ENCODE measurements around the gene WNT1.
A peak's percentile ranks its signal among the peaks of the same experiment; 100 is the strongest.

Gene WNT1

GRCh38 chr12:48978291-48978740 lies at the start of gene WNT1:
Gene WNT1, plus strand, starts transcription at chr12:48978322. Its CDS starts 329 bp downstream, at chr12:48978651.
- no peak for DNase-seq (ENCODE audit: low spot score)

GRCh38 chr12:48929551-48929950 lies 48.6 kb upstream of the WNT1 start:
- no peak for DNase-seq (ENCODE audit: low spot score)

GRCh38 chr12:48930475-48930874 lies 47.6 kb upstream of the WNT1 start:
- no peak for DNase-seq (ENCODE audit: low spot score)

GRCh38 chr12:48932878-48933277 lies 45.2 kb upstream of the WNT1 start:
- no peak for DNase-seq (ENCODE audit: low spot score)

- peak; percentile 58 for DNase-seq (ENCODE audit: low spot score)
Observed at GRCh38 chr12:48933664-48934311, 44.3 kb upstream of the WNT1 start.

- no peak for DNase-seq (ENCODE audit: low spot score)
Observed at GRCh38 chr12:48934312-48934706, 43.8 kb upstream of the WNT1 start.

GRCh38 chr12:48936379-48936979 lies 41.6 kb upstream of the WNT1 start:
- peak; percentile 78 for DNase-seq (ENCODE audit: low spot score)

GRCh38 chr12:48937170-48937569 lies 41.0 kb upstream of the WNT1 start:
- DNase-seq (ENCODE audit: low spot score) = no peak

- DNase-seq (ENCODE audit: low spot score) = no peak
Observed at GRCh38 chr12:48938805-48939204, 39.3 kb upstream of the WNT1 start.

- DNase-seq (ENCODE audit: low spot score) = no peak
Observed at GRCh38 chr12:48940181-48940580, 37.9 kb upstream of the WNT1 start.

GRCh38 chr12:48943221-48943620 lies 34.9 kb upstream of the WNT1 start:
- no peak for DNase-seq (ENCODE audit: low spot score)

GRCh38 chr12:48946205-48946604 lies 31.9 kb upstream of the WNT1 start:
- no peak for DNase-seq (ENCODE audit: low spot score)

GRCh38 chr12:48946943-48947342 lies 31.2 kb upstream of the WNT1 start:
- DNase-seq (ENCODE audit: low spot score) = no peak

- DNase-seq (ENCODE audit: low spot score) = no peak
Observed at GRCh38 chr12:48947727-48948126, 30.4 kb upstream of the WNT1 start.

GRCh38 chr12:48952691-48953090 lies 25.4 kb upstream of the WNT1 start:
- no peak for DNase-seq (ENCODE audit: low spot score)

- DNase-seq (ENCODE audit: low spot score) = no peak
Observed at GRCh38 chr12:48954061-48954460, 24.1 kb upstream of the WNT1 start.

GRCh38 chr12:48954841-48955501 lies 23.2 kb upstream of the WNT1 start:
- no peak for DNase-seq (ENCODE audit: low spot score)

- no peak for DNase-seq (ENCODE audit: low spot score)
Observed at GRCh38 chr12:48956279-48957140, 21.6 kb upstream of the WNT1 start.

GRCh38 chr12:48957141-48958048 lies 20.7 kb upstream of the WNT1 start, which contains the start of gene ARF3:
Gene ARF3, minus strand, starts transcription at chr12:48957487. Its CDS starts 16,392 bp downstream, at chr12:48941095.
- peak; percentile 92 for DNase-seq (ENCODE audit: low spot score)

GRCh38 chr12:48958049-48958388 lies 20.1 kb upstream of the WNT1 start:
- no peak for DNase-seq (ENCODE audit: low spot score)

- DNase-seq (ENCODE audit: low spot score) = no peak
Observed at GRCh38 chr12:48960834-48961233, 17.3 kb upstream of the WNT1 start.
